ENCODE data around the gene DCHS1.

Gene DCHS1

DNA sequence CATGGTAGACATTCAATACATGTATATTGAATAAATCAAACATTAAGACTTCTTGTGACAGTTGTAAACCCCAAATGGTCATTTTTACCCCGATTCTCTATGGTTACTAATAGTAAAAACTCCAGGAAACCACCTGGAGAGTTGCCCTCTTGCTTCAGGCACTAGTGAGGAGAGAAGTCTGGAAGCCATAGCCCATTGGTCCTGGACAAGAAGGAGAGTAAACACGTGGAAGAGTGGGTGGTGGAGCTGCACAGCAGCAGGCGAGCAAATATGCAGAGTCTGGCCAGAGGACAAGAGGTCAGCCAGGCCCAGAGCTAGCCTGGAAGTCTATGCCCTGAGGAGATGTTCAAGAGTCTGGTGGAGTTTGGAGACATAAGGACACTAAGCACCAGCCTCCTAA lies 17.7 kb downstream of the DCHS1 start:
- H3K27ac ChIP-seq = peak overlapping the region; percentile 29 to 58
- H3K27me3 ChIP-seq = no peaks in the 10 kb centered on the region
- H3K4me3 ChIP-seq = no peak overlapping the region
- H3K9me3 ChIP-seq = no peaks in the 10 kb centered on the region
- TF ChIP-seq, protein P1, sequence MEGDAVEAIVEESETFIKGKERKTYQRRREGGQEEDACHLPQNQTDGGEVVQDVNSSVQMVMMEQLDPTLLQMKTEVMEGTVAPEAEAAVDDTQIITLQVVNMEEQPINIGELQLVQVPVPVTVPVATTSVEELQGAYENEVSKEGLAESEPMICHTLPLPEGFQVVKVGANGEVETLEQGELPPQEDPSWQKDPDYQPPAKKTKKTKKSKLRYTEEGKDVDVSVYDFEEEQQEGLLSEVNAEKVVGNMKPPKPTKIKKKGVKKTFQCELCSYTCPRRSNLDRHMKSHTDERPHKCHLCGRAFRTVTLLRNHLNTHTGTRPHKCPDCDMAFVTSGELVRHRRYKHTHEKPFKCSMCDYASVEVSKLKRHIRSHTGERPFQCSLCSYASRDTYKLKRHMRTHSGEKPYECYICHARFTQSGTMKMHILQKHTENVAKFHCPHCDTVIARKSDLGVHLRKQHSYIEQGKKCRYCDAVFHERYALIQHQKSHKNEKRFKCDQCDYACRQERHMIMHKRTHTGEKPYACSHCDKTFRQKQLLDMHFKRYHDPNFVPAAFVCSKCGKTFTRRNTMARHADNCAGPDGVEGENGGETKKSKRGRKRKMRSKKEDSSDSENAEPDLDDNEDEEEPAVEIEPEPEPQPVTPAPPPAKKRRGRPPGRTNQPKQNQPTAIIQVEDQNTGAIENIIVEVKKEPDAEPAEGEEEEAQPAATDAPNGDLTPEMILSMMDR (IDR thresholded peaks at IDR 0.05) = no peak
- H3K4me1 ChIP-seq = peaks cover 0 to 50% (median 42%) of the 10 kb centered on the region in 4 donors
- intact Hi-C loops (cut with DNase I; ENCODE audit: low total_unique reads) = no loop called here
- peaks cover 0 to 32% (median 17%) of the 10 kb centered on the region in 3 donors for H3K36me3 ChIP-seq
- peak; percentile 50 to 87 for DNase-seq

DNA sequence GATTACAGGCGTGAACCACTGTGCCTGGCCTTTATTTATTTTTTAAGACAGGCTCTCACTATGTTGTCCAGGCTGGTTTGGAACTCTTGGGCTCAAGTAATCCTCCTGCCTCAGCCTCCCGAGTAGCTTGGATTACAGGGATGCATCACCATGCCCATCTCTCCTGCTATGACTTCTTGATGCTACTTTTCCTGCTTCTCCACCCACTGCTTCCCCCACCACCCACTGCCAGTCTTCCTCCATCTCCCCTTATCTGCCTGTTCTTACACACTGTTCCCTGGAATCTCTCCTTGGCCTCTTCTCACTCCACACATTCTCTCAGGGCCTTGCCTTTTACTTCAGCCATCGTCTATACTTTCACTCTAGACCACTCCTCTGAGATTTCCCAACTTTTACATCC lies 19.1 kb downstream of the DCHS1 start:
- TF ChIP-seq, protein P1 (IDR thresholded peaks at IDR 0.05) = no peak
- Histone ChIP-seq H3K27ac (peak overlapping the region; percentile 58 to 63), H3K4me3 (no peak overlapping the region), H3K9me3 (no peaks in the 10 kb centered on the region), H3K36me3 (peaks cover 9 to 45% (median 30%) of the 10 kb centered on the region in 3 donors), H3K4me1 (peaks cover 0 to 50% (median 42%) of the 10 kb centered on the region in 4 donors), H3K27me3 (no peaks in the 10 kb centered on the region)
- intact Hi-C loops (cut with DNase I; ENCODE audit: low total_unique reads) = no loop called here
- DNase-seq = no peak

DNA sequence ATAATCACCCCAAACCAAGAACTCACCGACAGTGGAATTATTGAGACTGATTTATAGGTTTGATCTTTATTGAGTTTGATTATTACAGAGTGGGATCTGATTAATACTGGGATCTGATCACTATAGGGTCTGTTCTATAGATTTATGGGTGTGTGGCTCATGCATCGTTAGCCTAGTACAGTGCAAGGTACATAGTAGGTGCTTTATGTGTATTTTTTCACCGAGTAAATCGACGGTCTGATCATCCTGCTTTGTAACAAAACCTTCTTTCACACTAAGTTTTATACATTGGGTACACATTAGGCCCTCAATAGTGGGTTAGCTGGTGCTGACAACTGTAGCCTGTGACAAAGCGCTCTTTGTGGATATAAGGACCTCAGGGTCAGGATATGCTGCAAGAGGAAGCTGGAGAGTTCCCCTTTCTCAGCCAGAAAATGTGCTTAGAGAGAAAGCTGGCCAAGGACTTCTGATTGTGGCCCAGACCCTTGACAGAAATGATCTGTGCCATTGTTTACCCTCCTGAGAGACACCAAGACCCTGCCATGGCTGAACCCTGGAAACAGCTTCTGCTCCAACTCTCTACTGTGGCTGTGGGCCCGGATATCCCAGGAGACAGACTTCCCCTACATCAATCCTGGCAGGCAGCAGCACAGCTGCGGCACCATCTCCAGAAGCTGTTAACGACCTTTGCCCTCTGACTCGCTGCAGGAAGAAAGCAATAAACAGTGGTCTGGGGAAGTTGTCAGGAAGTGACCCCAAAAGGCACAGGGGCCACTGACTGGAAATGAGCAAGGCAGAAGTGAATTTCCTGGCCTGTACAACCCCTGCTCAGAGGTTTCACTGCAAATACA lies 20.3 kb downstream of the DCHS1 start:
- TF ChIP-seq, protein P1 (IDR thresholded peaks at IDR 0.05) = no peak
- no peaks in the 10 kb centered on the region for H3K9me3 ChIP-seq
- intact Hi-C loops (cut with DNase I; ENCODE audit: low total_unique reads) = no loop called here
- peaks cover 0 to 50% (median 42%) of the 10 kb centered on the region in 4 donors for H3K4me1 ChIP-seq
- peak overlapping the region; percentile 58 to 63 for H3K27ac ChIP-seq
- H3K27me3 ChIP-seq = no peaks in the 10 kb centered on the region
- no peak overlapping the region for H3K4me3 ChIP-seq
- peaks cover 9 to 46% (median 30%) of the 10 kb centered on the region in 3 donors for H3K36me3 ChIP-seq
- no peak for DNase-seq

DNA sequence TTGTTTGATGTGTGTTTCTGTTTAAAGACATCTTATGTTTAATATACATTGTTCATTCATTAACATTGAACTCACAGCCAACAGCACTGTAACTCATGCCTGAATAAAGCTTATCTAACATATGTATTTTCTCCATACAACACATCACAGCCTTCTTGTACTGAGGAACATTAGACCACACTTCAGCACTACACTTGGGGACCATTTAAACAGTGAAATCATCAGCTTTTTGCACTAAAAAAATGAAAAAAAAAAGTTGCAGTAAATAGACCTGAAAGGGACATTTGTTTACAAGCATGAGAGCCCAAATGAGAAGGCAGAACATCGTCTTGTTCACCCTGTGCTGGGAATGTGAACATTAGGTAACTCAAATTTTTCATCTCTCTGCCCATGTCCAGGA lies 21.1 kb downstream of the DCHS1 start:
- TF ChIP-seq, protein P1 (IDR thresholded peaks at IDR 0.05) = no peak
- Histone ChIP-seq H3K4me1 (peaks cover 0 to 48% (median 40%) of the 10 kb centered on the region in 4 donors), H3K9me3 (no peaks in the 10 kb centered on the region)

DNA sequence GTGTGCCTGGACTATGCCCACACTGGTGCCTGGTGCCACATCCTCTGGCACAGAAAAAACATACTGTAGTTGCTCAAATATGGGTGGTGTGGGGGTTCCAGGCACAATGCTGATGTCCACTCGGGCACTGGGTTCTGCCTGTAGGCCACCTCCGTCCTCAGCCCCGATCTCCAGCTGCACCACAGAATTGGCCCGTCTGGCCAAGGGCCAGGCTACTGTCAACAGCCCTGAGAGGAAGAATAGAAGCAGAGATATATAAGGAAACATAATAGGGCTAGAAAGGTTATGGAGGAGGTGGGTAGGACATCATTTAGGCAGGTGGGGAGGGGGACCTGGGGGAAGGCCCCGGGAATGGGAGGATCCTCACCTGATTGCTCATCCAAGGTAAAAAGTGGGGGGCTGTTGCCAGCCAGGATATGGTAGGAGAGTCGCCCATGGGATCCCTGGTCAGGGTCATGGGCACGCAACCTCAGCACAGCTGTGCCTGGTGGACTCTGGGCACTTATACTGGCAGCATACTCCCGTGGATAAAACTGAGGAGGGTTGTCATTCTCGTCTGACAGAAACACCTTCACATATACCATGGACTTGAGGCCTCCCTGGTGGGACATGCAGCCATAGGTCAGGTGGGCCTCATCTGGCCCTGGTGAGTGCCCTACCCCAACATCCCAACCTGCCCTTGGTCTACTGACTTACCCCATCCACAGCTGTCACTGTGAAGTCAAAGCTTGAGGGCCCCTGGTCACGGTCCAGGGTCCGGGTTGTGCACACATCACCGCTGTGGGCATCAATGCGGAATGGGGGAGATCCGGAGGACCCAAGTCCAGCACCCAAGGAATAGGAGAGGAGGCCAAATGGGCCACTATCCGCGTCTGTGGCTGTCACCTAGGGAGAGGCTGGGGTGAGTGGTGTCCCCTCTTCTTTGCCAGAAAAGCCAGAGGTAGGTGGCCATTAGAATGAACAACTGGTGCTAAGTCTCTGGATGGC lies 21.9 kb downstream of the DCHS1 start:
- Histone ChIP-seq H3K9me3 (no peaks in the 10 kb centered on the region), H3K36me3 (peaks cover 9 to 54% (median 39%) of the 10 kb centered on the region in 3 donors), H3K4me1 (peaks cover 0 to 40% (median 34%) of the 10 kb centered on the region in 4 donors), H3K4me3 (no peak overlapping the region), H3K27ac (no peak overlapping the region), H3K27me3 (no peaks in the 10 kb centered on the region)
- DNase-seq = peak in 1 of 2 donors; percentile 53
- TF ChIP-seq, protein P1 (IDR thresholded peaks at IDR 0.05) = no peak
- intact Hi-C loops (cut with DNase I; ENCODE audit: low total_unique reads) = no loop called here

More for the DNA sequence above, 21.1 kb downstream of the DCHS1 start:
- Histone ChIP-seq H3K27me3 (no peaks in the 10 kb centered on the region), H3K27ac (no peak overlapping the region), H3K36me3 (peaks cover 9 to 46% (median 32%) of the 10 kb centered on the region in 3 donors), H3K4me3 (no peak overlapping the region)
- no peak for DNase-seq
- intact Hi-C loops (cut with DNase I; ENCODE audit: low total_unique reads) = no loop called here

All from tibial artery (tissue), 4 donors.